K562 (cell line): Measurements from ENCODE around the gene ELFN2.

ENCODE experiments used
- CREB1 ChIP-seq, 2 experiments: sonication (generic) in 1 of 2; formaldehyde crosslinking in 1 of 2; IDR thresholded peaks; 2 replicates each; pipeline versions ENCODE4 v1.6.1 to v1.8.0; 2012 to 2022; ENCODE audit warnings: inconsistent platforms in 1 of 2, mild to moderate bottlenecking in 1 of 2, missing genetic modification reagents in 1 of 2, moderate library complexity in 1 of 2
- EWSR1 ChIP-seq: fragments of 450-650 bp; IDR thresholded peaks from 2 replicates; pipeline ENCODE4 v1.6.1; 2018; ENCODE audit warnings: borderline replicate concordance, mild to moderate bottlenecking, low read depth, moderate library complexity; ENCODE audit not compliant: partially characterized antibody
- EZH2 ChIP-seq: IDR thresholded peaks from 2 replicates; pipeline ENCODE4 v1.6.1; 2012; ENCODE audit warnings: low read depth, mild to moderate bottlenecking, inconsistent platforms, low read length, borderline replicate concordance
- POLR2AphosphoS2 ChIP-seq: IDR thresholded peaks from 2 replicates; pipeline ENCODE4 v1.6.1; 2012; ENCODE audit warnings: low read length, improper control_type of control experiment
- SMC3 ChIP-seq: conservative IDR thresholded peaks from 2 replicates; pipeline ENCODE4 v1.6.1; 2011; ENCODE audit warnings: low read depth, low read length, improper control_type of control experiment; ENCODE audit not compliant: insufficient read depth
- SRF ChIP-seq, 2 experiments: fragments of 250-450, 450-650 bp in 1 of 2; sonication (Bioruptor Pico) in 1 of 2; sonication (generic) in 1 of 2; formaldehyde crosslinking; IDR thresholded peaks; 2 replicates each; pipeline versions ENCODE4 v1.5.0 to v1.5.1; 2020 to 2022; ENCODE audit warnings: mild to moderate bottlenecking in 1 of 2, missing genetic modification reagents in 1 of 2
- TAF1 ChIP-seq: IDR thresholded peaks from 2 replicates; pipeline ENCODE4 v1.6.1; 2011; ENCODE audit warnings: mild to moderate bottlenecking, low read length, moderate library complexity; ENCODE audit not compliant: insufficient read depth, control insufficient read depth, severe bottlenecking; ENCODE audit errors: extremely low read depth
- TCFL5 ChIP-seq: fragments of 250-450 bp; sonication (Bioruptor Pico); conservative IDR thresholded peaks from 2 replicates; pipeline ENCODE4 v1.6.1; 2021; ENCODE audit warnings: mild to moderate bottlenecking, moderate library complexity, matching md5 sums
- ZNF274 ChIP-seq: IDR thresholded peaks from 2 replicates; pipeline ENCODE4 v1.6.1; 2011; ENCODE audit warnings: low read depth, mild to moderate bottlenecking, low read length, moderate library complexity, borderline replicate concordance
- TF ChIP-seq, protein P1 (sequence below): sonication (generic); formaldehyde crosslinking; IDR thresholded peaks from 2 replicates; pipeline ENCODE4 v1.8.1; 2022; ENCODE audit warnings: missing genetic modification reagents
- TF ChIP-seq, protein P2 (sequence below): sonication (generic); formaldehyde crosslinking; IDR thresholded peaks from 2 replicates; pipeline ENCODE4 v1.8.1; 2023; ENCODE audit warnings: mild to moderate bottlenecking, missing genetic modification reagents
- TF ChIP-seq, protein P3 (sequence below), 3 experiments: IDR thresholded peaks in 2 of 3; conservative IDR thresholded peaks in 1 of 3; 2 replicates each; pipeline ENCODE4 v1.5.1; 2011 to 2012; ENCODE audit warnings: low read length in 3 of 3, mild to moderate bottlenecking in 3 of 3, control low read depth in 2 of 3, improper control_type of control experiment in 1 of 3, inconsistent platforms in 1 of 3, low read depth in 1 of 3, mixed read lengths in 1 of 3, moderate library complexity in 1 of 3; ENCODE audit not compliant: insufficient read depth in 2 of 3
- TF ChIP-seq, protein P4 (sequence below), 2 experiments: IDR thresholded peaks in 1 of 2; conservative IDR thresholded peaks in 1 of 2; 2 replicates each; pipeline ENCODE4 v1.6.1; 2016; ENCODE audit warnings: low read depth in 2 of 2, mild to moderate bottlenecking in 1 of 2, missing compliant biosample characterization in 1 of 2, missing genetic modification characterization in 1 of 2, moderate library complexity in 1 of 2
- TF ChIP-seq, protein P5 (sequence below): sonication (generic); formaldehyde crosslinking; IDR thresholded peaks from 2 replicates; pipeline ENCODE4 v1.5.0; 2020; ENCODE audit warnings: missing genetic modification reagents

DNA sequence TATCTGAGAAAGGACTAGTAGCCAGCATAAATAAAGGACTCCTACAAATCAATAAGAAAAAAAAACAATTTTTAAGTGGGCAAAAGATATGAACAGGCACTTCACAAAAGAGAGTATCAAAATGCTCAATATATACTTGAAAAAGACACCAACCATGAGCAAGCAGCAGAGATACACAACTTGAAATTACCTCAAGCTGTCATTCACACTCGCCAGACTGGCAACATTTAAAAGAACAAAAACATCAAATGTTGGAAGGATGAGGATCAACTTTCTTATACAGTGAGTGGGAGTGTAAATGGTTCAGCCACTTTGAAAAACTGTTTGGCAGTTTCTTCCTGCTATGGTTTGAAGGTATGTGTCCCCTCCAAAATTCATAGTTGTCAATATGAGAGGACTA lies 23.9 kb upstream of the ELFN2 start:
- TF ChIP-seq, protein P1, sequence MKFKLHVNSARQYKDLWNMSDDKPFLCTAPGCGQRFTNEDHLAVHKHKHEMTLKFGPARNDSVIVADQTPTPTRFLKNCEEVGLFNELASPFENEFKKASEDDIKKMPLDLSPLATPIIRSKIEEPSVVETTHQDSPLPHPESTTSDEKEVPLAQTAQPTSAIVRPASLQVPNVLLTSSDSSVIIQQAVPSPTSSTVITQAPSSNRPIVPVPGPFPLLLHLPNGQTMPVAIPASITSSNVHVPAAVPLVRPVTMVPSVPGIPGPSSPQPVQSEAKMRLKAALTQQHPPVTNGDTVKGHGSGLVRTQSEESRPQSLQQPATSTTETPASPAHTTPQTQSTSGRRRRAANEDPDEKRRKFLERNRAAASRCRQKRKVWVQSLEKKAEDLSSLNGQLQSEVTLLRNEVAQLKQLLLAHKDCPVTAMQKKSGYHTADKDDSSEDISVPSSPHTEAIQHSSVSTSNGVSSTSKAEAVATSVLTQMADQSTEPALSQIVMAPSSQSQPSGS (CRISPR knock-in tag): no peak
- TF ChIP-seq ZNF274: no peak
- no peak for TF ChIP-seq SRF (CRISPR knock-in tag; IDR thresholded peaks at IDR 0.05)
- TF ChIP-seq, protein P2, sequence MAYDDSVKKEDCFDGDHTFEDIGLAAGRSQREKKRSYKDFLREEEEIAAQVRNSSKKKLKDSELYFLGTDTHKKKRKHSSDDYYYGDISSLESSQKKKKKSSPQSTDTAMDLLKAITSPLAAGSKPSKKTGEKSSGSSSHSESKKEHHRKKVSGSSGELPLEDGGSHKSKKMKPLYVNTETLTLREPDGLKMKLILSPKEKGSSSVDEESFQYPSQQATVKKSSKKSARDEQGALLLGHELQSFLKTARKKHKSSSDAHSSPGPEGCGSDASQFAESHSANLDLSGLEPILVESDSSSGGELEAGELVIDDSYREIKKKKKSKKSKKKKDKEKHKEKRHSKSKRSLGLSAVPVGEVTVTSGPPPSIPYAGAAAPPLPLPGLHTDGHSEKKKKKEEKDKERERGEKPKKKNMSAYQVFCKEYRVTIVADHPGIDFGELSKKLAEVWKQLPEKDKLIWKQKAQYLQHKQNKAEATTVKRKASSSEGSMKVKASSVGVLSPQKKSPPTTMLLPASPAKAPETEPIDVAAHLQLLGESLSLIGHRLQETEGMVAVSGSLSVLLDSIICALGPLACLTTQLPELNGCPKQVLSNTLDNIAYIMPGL: no peak
- TF ChIP-seq, protein P3, sequence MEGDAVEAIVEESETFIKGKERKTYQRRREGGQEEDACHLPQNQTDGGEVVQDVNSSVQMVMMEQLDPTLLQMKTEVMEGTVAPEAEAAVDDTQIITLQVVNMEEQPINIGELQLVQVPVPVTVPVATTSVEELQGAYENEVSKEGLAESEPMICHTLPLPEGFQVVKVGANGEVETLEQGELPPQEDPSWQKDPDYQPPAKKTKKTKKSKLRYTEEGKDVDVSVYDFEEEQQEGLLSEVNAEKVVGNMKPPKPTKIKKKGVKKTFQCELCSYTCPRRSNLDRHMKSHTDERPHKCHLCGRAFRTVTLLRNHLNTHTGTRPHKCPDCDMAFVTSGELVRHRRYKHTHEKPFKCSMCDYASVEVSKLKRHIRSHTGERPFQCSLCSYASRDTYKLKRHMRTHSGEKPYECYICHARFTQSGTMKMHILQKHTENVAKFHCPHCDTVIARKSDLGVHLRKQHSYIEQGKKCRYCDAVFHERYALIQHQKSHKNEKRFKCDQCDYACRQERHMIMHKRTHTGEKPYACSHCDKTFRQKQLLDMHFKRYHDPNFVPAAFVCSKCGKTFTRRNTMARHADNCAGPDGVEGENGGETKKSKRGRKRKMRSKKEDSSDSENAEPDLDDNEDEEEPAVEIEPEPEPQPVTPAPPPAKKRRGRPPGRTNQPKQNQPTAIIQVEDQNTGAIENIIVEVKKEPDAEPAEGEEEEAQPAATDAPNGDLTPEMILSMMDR (IDR thresholded peaks at IDR 0.05 in 2 of 3, conservative IDR thresholded peaks at IDR 0.05 in 1 of 3; ENCODE audit: insufficient read depth in 2 of 3, low read depth in 1 of 3, low read length in 3 of 3): no peak
- TF ChIP-seq EWSR1: no peak
- TF ChIP-seq EZH2: no peak
- TF ChIP-seq SMC3: no peak
- no peak for TF ChIP-seq TAF1
- TF ChIP-seq POLR2AphosphoS2: no peak
- TF ChIP-seq CREB1 (IDR thresholded peaks at IDR 0.05): no peak
- no peak for TF ChIP-seq CREB1 (CRISPR knock-in tag; IDR thresholded peaks at IDR 0.05)
- TF ChIP-seq, protein P4, sequence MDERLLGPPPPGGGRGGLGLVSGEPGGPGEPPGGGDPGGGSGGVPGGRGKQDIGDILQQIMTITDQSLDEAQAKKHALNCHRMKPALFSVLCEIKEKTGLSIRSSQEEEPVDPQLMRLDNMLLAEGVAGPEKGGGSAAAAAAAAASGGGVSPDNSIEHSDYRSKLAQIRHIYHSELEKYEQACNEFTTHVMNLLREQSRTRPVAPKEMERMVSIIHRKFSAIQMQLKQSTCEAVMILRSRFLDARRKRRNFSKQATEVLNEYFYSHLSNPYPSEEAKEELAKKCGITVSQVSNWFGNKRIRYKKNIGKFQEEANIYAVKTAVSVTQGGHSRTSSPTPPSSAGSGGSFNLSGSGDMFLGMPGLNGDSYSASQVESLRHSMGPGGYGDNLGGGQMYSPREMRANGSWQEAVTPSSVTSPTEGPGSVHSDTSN (CRISPR knock-in tag; IDR thresholded peaks at IDR 0.05; ENCODE audit: low read depth): no peak
- TF ChIP-seq, protein P4 (tag; conservative IDR thresholded peaks at IDR 0.05; ENCODE audit: low read depth): no peak
- TF ChIP-seq TCFL5 (CRISPR knock-in tag): no peak
- TF ChIP-seq, protein P5, sequence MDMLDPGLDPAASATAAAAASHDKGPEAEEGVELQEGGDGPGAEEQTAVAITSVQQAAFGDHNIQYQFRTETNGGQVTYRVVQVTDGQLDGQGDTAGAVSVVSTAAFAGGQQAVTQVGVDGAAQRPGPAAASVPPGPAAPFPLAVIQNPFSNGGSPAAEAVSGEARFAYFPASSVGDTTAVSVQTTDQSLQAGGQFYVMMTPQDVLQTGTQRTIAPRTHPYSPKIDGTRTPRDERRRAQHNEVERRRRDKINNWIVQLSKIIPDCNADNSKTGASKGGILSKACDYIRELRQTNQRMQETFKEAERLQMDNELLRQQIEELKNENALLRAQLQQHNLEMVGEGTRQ: no peak
